HL-60 (cell line): ENCODE results near the gene KAT2B.

Experiments used
- DNase-seq, 2 experiments: peaks; one replicate each; pipeline ENCODE4 v3.0.0-alpha.2; 2010 to 2020; ENCODE audit warnings: low read depth in 1 of 2, low spot score in 1 of 2
- H3K27ac ChIP-seq: fragments of 250-450 bp; sonication (Bioruptor Pico); replicated peaks from 2 replicates; pipeline ENCODE4 v1.5.1; 2020; ENCODE audit warnings: mild to moderate bottlenecking, moderate library complexity
- H3K27me3 ChIP-seq: fragments of 250-450 bp; sonication (Bioruptor Pico); 2 replicates; pipeline ENCODE4 v1.5.1; 2021; ENCODE audit warnings: mild to moderate bottlenecking, moderate library complexity; ENCODE audit not compliant: insufficient read depth, poor library complexity, severe bottlenecking
- H3K4me3 ChIP-seq: replicated peaks from 2 replicates; pipeline ENCODE4 v1.5.1; 2011; ENCODE audit warnings: mild to moderate bottlenecking, control low read depth, low read length; ENCODE audit not compliant: insufficient read depth
- GABPA ChIP-seq: IDR thresholded peaks from 2 replicates; pipeline ENCODE4 v1.6.1; 2012; ENCODE audit warnings: low read depth
- POLR2AphosphoS5 ChIP-seq: IDR thresholded peaks from 2 replicates; pipeline ENCODE4 v1.6.1; 2012; ENCODE audit warnings: low read depth
- SPI1 ChIP-seq: IDR thresholded peaks from 2 replicates; pipeline ENCODE4 v1.6.1; 2012; ENCODE audit warnings: low read depth, mild to moderate bottlenecking, borderline replicate concordance
- TF ChIP-seq, protein P1 (sequence below): IDR thresholded peaks from one replicate; pipeline ENCODE4 v1.5.1; 2011; ENCODE audit warnings: low read length, control low read depth, inconsistent platforms; ENCODE audit not compliant: insufficient read depth
- TF ChIP-seq, protein P2 (sequence below): IDR thresholded peaks from 2 replicates; pipeline ENCODE4 v1.6.1; 2012; ENCODE audit warnings: low read depth; ENCODE audit not compliant: insufficient replicate concordance

Gene KAT2B

DNA sequence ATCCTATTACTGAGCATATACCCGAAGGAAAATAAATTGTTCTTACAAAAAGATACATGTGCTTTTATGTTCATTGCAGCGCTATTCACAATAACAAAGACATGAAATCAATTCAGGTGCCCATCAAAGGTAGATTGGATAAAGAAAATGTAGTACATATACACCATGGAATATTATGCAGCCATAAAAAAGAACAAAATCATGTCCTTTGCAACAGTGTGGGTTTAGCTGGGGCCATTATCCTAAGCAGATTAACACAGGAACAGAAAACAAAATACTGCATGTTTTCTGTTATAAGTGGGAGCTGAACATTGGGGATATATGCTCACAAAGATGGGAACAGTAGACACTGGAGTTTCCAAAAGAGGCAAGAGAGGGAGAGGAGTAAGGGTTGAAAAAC lies 103.3 kb downstream of the KAT2B start:
- H3K27ac ChIP-seq: no peak overlapping the region
- H3K4me3 ChIP-seq: no peak overlapping the region
- no peaks in the 10 kb centered on the region for H3K27me3 ChIP-seq
- TF ChIP-seq, protein P1, sequence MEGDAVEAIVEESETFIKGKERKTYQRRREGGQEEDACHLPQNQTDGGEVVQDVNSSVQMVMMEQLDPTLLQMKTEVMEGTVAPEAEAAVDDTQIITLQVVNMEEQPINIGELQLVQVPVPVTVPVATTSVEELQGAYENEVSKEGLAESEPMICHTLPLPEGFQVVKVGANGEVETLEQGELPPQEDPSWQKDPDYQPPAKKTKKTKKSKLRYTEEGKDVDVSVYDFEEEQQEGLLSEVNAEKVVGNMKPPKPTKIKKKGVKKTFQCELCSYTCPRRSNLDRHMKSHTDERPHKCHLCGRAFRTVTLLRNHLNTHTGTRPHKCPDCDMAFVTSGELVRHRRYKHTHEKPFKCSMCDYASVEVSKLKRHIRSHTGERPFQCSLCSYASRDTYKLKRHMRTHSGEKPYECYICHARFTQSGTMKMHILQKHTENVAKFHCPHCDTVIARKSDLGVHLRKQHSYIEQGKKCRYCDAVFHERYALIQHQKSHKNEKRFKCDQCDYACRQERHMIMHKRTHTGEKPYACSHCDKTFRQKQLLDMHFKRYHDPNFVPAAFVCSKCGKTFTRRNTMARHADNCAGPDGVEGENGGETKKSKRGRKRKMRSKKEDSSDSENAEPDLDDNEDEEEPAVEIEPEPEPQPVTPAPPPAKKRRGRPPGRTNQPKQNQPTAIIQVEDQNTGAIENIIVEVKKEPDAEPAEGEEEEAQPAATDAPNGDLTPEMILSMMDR: no peak
- TF ChIP-seq, protein P2, sequence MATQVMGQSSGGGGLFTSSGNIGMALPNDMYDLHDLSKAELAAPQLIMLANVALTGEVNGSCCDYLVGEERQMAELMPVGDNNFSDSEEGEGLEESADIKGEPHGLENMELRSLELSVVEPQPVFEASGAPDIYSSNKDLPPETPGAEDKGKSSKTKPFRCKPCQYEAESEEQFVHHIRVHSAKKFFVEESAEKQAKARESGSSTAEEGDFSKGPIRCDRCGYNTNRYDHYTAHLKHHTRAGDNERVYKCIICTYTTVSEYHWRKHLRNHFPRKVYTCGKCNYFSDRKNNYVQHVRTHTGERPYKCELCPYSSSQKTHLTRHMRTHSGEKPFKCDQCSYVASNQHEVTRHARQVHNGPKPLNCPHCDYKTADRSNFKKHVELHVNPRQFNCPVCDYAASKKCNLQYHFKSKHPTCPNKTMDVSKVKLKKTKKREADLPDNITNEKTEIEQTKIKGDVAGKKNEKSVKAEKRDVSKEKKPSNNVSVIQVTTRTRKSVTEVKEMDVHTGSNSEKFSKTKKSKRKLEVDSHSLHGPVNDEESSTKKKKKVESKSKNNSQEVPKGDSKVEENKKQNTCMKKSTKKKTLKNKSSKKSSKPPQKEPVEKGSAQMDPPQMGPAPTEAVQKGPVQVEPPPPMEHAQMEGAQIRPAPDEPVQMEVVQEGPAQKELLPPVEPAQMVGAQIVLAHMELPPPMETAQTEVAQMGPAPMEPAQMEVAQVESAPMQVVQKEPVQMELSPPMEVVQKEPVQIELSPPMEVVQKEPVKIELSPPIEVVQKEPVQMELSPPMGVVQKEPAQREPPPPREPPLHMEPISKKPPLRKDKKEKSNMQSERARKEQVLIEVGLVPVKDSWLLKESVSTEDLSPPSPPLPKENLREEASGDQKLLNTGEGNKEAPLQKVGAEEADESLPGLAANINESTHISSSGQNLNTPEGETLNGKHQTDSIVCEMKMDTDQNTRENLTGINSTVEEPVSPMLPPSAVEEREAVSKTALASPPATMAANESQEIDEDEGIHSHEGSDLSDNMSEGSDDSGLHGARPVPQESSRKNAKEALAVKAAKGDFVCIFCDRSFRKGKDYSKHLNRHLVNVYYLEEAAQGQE: no peak
- TF ChIP-seq SPI1: no peak
- TF ChIP-seq GABPA: no peak
- no peak for TF ChIP-seq POLR2AphosphoS5
- DNase-seq: no peak

DNA sequence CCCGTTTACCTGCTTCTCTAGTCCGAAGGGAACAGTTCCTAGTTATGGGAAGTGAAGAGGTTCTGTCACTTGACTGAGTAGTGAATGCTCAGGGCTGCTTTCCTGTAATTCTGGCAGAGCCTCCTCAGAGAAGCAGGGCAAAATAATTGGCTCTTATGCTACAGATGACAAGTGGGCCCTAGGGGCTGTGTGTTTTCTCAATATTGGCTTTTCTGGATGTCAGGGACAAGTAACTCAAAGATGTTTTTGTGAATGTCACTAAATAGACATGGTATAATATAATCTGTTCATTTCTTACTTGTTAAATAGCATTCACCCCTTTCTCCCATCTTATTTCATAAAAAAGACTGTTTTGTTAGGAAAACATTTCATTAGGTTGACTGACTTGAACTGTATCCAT lies 105.6 kb downstream of the KAT2B start:
- Histone ChIP-seq H3K27ac (no peak overlapping the region), H3K4me3 (no peak overlapping the region), H3K27me3 (no peaks in the 10 kb centered on the region)
- DNase-seq: no peak
- no peak for TF ChIP-seq GABPA
- TF ChIP-seq, protein P1: no peak
- no peak for TF ChIP-seq POLR2AphosphoS5

DNA sequence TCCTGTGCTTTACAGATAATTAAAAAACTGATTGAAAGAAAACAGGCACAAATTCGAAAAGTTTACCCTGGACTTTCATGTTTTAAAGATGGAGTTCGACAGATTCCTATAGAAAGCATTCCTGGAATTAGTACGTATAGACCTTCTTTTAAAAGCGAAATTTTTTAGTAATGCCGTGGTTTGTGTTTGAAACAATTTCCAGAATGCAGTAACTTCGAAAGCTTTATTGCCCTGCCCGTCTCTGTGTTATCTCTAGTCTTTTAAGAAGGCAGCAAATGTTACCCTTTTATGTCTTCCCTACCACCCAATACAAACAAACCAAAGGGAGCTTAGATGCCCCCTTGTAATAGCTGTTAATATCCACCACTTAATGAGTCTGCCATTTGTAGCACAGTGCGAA lies 106.1 kb downstream of the KAT2B start:
- DNase-seq: no peak
- H3K27ac ChIP-seq: no peak overlapping the region
- TF ChIP-seq GABPA: no peak
- TF ChIP-seq SPI1: no peak
- no peak for TF ChIP-seq POLR2AphosphoS5
- TF ChIP-seq, protein P2: no peak
- TF ChIP-seq, protein P1: no peak
- no peaks in the 10 kb centered on the region for H3K27me3 ChIP-seq
- no peak overlapping the region for H3K4me3 ChIP-seq

DNA sequence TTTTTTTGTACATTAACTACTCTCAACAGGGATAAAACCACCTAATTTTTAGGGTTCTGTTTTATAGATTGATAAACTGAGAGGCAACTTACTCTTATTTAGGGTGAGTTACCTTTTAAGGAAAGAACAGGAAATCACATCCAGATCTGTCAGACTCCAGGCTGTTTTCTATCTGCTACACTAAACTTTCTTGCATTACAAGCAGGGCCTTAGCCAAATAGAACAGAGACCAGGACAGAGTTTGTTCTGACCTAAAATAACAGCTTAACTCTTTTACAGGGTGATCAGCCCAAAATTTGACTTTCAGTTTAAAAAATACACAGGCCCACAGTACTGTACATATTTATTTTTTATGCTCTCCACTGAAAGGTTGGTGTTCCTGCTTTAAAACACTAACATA lies 107.1 kb downstream of the KAT2B start:
- no peak for DNase-seq
- TF ChIP-seq SPI1: no peak
- TF ChIP-seq, protein P2: no peak
- TF ChIP-seq, protein P1: no peak
- Histone ChIP-seq H3K27ac (no peak overlapping the region), H3K4me3 (no peak overlapping the region), H3K27me3 (no peaks in the 10 kb centered on the region)
